ENCODE measurements around the gene PPP1R18.
"Not testable (repeated sequence)": the region's sequence is repeated elsewhere in the genome, so short reads cannot be mapped to it uniquely, and the experiment has no call there.

Gene PPP1R18

DNA sequence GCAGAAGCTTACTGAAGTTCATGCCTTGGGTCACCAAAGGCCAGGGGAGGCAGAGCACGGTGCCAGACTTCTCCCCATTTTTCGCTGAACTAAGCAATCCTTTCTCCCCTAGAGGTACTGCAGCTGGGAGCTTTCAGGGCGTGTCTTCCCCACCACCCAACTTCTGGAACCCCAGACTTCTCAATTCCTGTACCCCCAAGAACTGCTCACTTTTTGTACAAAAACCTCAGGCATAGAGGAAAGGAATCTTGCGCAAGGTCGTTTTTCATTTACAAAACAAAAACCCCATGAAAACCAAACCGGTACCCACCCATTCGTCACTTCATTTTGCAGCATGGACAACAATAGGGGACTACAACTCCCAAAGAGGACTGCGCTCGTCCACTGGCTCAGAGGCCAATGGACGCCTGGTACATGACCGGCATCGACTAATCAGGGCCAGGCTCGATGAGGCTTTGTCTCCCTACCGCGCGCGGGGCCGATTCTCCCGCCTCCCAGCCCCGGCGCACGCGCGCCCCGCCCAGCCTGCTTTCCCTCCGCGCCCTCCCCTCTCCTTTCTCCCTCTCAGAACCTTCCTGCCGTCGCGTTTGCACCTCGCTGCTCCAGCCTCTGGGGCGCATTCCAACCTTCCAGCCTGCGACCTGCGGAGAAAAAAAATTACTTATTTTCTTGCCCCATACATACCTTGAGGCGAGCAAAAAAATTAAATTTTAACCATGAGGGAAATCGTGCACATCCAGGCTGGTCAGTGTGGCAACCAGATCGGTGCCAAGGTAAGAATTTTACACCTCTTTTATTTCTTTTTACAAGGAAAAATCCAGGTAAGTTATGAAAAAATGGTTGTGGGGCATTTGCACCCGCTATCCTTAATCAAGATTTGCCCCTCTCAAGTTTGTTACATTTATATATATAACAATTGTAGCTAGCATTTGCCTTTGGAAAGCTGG is 33.6 kb upstream of the PPP1R18 start, which contains the start of gene TUBB:
Gene TUBB, plus strand, starts transcription at position 562 of the 947 bp plus-strand sequence. Its CDS starts 155 bp downstream, at position 717.
- DNase-seq = peak; percentile 98 to 99

- DNase-seq = peak in 1 of 2 experiments; percentile 34
Observed at GRCh38 chr6:30719356-30719755, 32.9 kb upstream of the PPP1R18 start.

GRCh38 chr6:30717845-30718720 is 31.6 kb upstream of the PPP1R18 start:
- not testable (repeated sequence) for DNase-seq

GRCh38 chr6:30717129-30717844 is 30.8 kb upstream of the PPP1R18 start, which contains the start of gene MDC1:
Gene MDC1, minus strand, starts transcription at chr6:30717281. Its CDS starts 2,106 bp downstream, at chr6:30715175.
- peak; percentile 100 for DNase-seq

DNA sequence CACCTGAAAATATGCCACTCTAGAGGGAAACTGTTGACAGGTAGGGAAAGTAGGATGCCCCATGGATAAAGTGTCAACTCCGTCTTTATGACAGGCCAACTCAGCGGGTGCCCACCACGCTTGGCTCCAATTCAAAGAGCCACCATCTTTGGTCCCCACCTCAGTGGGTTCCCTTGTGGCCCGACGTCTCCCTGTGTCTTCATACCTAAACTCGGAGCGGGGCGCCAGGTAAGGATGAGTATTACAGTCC is 30.4 kb upstream of the PPP1R18 start:
- no peak for DNase-seq

GRCh38 chr6:30714263-30714662 is 27.8 kb upstream of the PPP1R18 start:
- no peak for DNase-seq

DNA sequence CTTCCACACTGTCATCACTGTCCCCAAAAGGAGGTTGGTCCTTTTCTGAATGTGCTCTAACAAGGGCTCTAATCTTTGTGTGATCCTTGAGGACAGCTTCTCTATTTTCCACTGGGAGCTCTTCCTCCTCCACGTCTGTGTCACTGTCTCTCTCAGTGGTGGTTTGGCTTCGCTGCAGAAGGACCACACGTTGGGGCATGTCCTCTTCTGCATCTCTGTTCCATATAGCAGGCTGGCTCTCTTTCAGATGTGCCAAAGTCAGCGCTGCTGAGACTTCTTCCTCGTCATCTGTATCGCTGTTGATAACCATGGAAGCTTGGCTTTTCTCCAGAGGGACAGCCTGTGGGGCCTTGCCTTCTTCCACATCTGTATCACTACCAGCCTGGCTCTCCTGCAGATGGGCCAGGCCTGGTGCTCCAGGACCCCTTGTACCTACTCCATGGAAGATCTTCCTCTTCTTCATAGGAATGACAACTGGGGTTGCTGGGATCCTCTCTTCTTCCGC is 26.0 kb upstream of the PPP1R18 start:
- DNase-seq = no peak

DNA sequence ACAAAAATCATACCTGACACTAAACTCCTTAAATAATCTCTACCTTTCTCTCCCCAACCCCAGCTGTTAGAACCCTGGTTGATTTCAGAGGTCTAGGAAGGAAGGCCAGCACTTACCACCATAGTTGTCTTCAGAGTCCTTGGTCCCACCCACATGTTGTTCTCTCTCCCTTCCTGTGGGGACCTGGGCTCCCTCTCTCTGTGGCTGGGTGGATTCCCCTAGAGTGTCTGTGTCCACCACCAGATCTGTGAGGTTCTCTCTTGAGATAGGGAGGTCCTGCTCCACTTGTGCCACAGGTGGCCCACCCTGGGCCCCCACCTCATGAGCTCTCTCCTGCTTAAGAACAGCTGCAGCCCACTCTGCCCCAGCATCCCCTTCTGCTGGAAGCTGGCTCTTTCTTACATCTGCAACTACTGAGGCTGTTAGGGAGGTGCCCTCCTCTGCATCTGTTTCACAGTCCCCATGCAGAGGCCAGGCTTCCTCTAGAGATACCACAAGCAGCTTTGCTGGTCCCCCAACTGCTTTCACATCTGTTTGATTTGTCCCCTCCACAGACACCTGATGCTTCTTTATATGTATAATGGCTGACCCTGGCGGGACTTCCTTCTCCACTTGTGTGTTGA is 25.4 kb upstream of the PPP1R18 start:
- DNase-seq = no peak

- no peak for DNase-seq
Observed at GRCh38 chr6:30709101-30709868, 22.8 kb upstream of the PPP1R18 start.

DNA sequence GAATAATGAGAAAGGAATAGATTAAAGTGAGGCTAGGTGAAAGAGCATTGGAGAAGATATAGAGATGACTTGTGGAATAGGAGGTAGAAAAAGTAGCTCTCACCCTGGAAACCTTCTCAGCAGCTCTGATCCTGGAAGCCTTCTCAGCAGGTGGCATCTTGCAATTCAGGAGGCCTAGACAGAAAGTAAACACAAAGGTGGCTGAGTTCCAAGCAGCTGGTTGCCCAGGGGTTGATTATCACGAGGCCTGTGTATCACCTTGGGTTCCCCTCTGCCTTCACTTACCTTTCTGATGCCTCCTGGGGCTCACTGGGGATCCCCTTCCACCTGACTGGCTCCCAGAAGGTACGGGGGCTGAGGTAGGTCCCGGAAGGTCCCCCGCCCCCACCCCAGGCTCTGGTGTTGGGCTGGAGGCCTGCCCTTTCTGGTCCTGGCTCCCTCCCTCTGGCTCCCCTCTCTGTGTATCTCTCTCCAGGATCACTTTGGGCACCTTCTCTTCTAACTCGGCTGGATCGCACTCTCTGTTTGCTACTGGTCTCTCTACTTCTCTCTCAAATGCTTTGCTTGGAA is 20.9 kb upstream of the PPP1R18 start:
- DNase-seq = peak; percentile 52 to 82

DNA sequence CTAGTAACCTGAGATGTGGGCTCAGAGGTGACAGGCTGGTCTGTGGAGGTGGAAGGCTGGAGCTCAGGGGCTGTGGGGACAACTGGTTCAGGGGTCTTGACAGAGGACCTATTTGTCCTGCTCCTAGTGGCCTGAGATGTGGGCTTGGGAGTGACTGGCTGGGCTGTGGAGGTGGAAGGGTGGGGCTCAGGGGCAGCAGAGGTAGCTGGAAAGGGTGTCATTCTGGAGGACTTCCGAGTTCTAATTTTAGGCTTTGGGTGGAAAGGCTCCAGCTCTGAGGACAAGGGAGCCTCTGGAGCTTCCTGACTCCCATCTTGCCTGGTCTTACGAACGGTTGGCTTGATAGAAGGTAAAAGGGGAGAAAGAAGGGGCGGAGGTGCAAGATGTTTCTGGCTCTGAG is 19.2 kb upstream of the PPP1R18 start:
- DNase-seq = no peak

GRCh38 chr6:30703821-30704220 is 17.4 kb upstream of the PPP1R18 start:
- no peak for DNase-seq

DNA sequence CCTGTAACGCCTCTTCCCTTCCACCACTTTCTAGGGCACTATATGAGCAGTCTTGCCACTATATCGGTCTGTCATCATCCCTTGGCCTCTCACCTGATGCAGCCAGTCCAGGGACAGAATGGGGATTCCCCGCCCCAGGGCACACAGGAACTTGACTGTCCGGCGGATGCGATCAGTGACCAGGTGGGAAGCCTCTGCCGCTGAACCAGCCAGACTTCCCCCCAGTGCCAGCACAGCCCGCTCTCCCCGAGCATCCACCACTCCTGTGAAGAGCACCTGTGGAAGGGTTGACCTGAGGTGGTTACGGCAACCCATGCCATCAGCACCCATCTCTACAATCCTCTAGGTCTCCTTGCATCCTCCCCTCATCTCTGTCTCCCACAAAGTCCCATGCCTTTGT is 16.6 kb upstream of the PPP1R18 start:
- DNase-seq = no peak

DNA sequence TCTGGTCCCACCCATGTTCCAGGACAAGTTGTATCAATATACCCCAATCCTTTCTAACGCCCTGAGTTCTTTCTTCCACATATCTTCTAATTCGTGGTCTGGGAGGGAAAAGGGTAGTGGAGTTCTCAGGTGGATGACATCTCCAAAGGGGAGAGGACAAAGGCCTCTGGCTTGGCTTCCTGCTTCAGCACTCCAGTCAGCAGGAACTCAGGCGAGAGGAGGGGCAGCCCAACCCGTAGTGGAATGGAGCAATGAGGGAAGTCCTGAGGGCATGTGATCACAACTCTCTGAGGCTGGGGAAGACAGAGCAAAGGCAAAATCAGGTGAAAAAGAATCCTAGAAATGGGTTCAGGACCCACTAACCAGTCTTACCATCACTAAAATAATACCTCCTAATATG is 13.9 kb upstream of the PPP1R18 start:
- DNase-seq = no peak

- DNase-seq = no peak
Observed at GRCh38 chr6:30696432-30696831, 10.0 kb upstream of the PPP1R18 start.

GRCh38 chr6:30691208-30691847 is 4.9 kb upstream of the PPP1R18 start:
- no peak for DNase-seq

DNA sequence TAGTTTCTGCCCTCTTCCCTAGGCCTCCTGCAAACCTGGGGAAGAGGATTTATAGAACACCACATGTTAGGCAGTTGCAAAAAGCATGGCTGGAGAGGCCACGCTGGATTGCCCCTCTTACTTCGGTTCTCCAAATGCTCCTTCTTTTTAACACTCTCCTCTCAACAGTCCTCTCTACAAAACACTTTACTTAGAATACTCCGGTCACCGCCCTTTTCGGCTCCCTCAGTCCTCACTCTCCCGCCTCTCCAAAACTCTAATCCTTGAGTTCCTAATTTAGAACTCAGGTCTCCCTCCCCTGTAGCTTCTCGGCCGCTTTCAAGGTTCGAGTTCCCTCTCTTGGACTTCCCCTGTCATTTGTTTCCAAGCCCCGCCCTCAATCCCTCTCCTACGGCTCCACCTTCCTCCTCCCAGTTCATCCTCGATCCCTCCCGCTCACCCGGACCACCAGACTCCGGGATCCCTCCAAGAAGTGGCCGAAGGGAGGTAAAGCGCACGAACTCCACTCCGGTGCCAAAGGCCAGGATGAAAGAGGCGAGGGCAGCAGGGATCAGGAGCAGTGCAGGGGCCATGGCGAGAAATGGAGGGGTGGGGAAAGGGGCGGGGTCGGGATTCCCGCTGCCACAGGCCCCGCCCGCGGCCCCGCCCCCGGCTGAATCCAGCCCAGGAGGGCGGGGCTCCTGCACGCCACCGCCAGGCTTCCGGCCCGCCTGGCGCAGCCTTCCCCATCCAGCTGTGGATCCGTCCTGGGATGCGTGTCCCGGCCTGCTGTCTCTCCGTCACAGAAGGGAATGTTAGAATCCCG is 4.2 kb upstream of the PPP1R18 start, which contains the start of gene NRM:
Gene NRM, minus strand, starts transcription at position 582 of the 805 bp plus-strand sequence. Its CDS starts 10 bp downstream, at position 572.
- peak; percentile 74 to 83 for DNase-seq

DNA sequence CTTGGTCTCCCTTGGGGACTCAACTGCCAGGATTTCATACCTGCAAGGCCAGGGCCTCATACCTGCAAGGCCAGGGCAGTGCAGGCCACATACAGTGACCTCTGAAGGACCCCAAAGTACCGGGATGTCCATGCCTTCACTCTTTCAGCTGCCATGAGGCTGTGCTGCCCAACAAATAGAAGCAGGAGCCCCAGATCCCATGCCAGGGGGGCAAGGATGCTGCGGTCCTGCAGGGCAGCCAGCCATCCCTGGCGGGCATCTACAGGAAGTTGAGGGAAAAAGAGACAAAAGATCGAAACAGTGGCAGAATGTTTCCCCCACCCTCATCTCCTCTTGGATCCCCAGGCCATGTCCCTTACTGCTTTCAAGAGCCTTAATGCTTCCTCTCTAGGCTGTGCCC is 3.5 kb upstream of the PPP1R18 start:
- no peak for DNase-seq

GRCh38 chr6:30689022-30689865 is 2.8 kb upstream of the PPP1R18 start:
- no peak for DNase-seq
